ENCODE results near the gene MPP2. TPM values are rescaled to one million over a fixed set of nuclear protein-coding genes. Genes with fewer than 3 reads are reported as not detected.
A peak's percentile ranks its signal among the peaks of the same experiment; 100 is the strongest.

The MPP2 gene
- total and polyA plus RNA-seq, 9 of the 15 experiments (the other 6 are each of a cell fraction or from before 2014, with no cell fraction given), result 0.04 to 1.0 (median 0.24) TPM

GRCh38 chr17:43830510-43831140 lies 76.7 kb downstream of the MPP2 start:
- H3K4me1 ChIP-seq (replicated peaks in 1 of 2; ENCODE audit: control insufficient read depth in 2 of 2, insufficient read depth in 2 of 2, low read length in 2 of 2), result peaks cover 5 to 22% of the 10 kb centered on the region in 2 experiments
- H3K27me3 ChIP-seq (ENCODE audit: control insufficient read depth in 2 of 2, insufficient read depth in 2 of 2, low read length in 2 of 2), result peaks cover 0 to 10% of the 10 kb centered on the region in 2 experiments; a peak in 1 of 5 replicates
- H2AFZ ChIP-seq (ENCODE audit: low read depth, low read length), result no peak overlapping the region
- H3K9ac ChIP-seq (ENCODE audit: insufficient read depth in 1 of 2, low read depth in 2 of 2, low read length in 2 of 2), result no peak overlapping the region
- in situ Hi-C loops (cut with MboI), result no loop called here
- H3K4me2 ChIP-seq (ENCODE audit: insufficient read depth, low read length), result no peak overlapping the region
- intact Hi-C loops (cut with micrococcal nuclease), result no loop called here
- TF ChIP-seq, protein P1, sequence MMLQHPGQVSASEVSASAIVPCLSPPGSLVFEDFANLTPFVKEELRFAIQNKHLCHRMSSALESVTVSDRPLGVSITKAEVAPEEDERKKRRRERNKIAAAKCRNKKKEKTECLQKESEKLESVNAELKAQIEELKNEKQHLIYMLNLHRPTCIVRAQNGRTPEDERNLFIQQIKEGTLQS (IDR thresholded peaks at IDR 0.05), result no peak
- TF ChIP-seq, protein P1 (CRISPR knock-in tag; conservative IDR thresholded peaks at IDR 0.05), result no peak
- TF ChIP-seq ZNF589 (CRISPR knock-in tag; IDR thresholded peaks at IDR 0.05; ENCODE audit: low read depth) (no peak), STAT5A (IDR thresholded peaks at IDR 0.05; ENCODE audit: borderline replicate concordance, low read length) (no peak), POLR2AphosphoS2 (IDR thresholded peaks at IDR 0.05; ENCODE audit: low read length) (no peak), ZFP36 (IDR thresholded peaks at IDR 0.05; ENCODE audit: low read depth, low read length, partially characterized antibody) (peak; percentile 7), TGIF2 (CRISPR knock-in tag; IDR thresholded peaks at IDR 0.05) (no peak), TAF9B (IDR thresholded peaks at IDR 0.05; ENCODE audit: partially characterized antibody) (no peak)
- FAIRE-seq (no peak), DNase-seq (ENCODE audit: extremely low read depth in 1 of 4, low spot score in 3 of 4) (no peak), ATAC-seq (no peak)
- peaks cover 4% of the 10 kb centered on the region; the same call in 2 of the 3 replicates for H3K36me3 ChIP-seq (ENCODE audit: control insufficient read depth, insufficient read depth, low read length)
- no peak overlapping the region for H3K4me3 ChIP-seq
- peaks cover 5% of the 10 kb centered on the region for H3K9me3 ChIP-seq (replicated peaks; ENCODE audit: control insufficient read depth, insufficient read depth, low read depth, low read length)
- no peaks in the 10 kb centered on the region for H3K9me1 ChIP-seq (ENCODE audit: control insufficient read depth, insufficient read depth, low read length)
- no peak overlapping the region for H3K27ac ChIP-seq (ENCODE audit: extremely low read depth, low read depth, low read length)
- no peaks in the 10 kb centered on the region; the same call in 1 of the 2 replicates for H4K20me1 ChIP-seq (replicated peaks; ENCODE audit: control insufficient read depth, insufficient read depth, low read length)
- CTCF ChIA-PET (ENCODE audit: low intra/inter-chr PET ratio), result no interaction called here
- POLR2A ChIA-PET, result interaction anchor here (0.6 to 5.7 kb wide), 8 partner anchors 10 to 82 kb away, joined by 3 to 32 read pairs (median 4); no protein-coding TSS in a partner anchor
- no TSS peak for BruUV-seq (replicated peaks)
- no peaks in the 10 kb centered on the region for H3K79me2 ChIP-seq (ENCODE audit: control insufficient read depth, insufficient read depth, low read length)
- 72% methylated on average over 6 of the region's 7 CpGs for WGBS (ENCODE audit: insufficient coverage, low coverage, missing lambda C conversion rate)

All from K562 (cell line).